H1 (cell line): ENCODE results near the gene COG3.

Experiments used
- ATF2 ChIP-seq: IDR thresholded peaks from 2 replicates; pipeline ENCODE4 v1.6.1; 2012; ENCODE audit warnings: low read length, inconsistent platforms
- BACH1 ChIP-seq: IDR thresholded peaks from 2 replicates; pipeline ENCODE4 v1.6.1; 2012; ENCODE audit warnings: low read length, improper control_type of control experiment
- CEBPB ChIP-seq: IDR thresholded peaks from 2 replicates; pipeline ENCODE4 v1.6.1; 2012; ENCODE audit warnings: low read depth, low read length
- CHD2 ChIP-seq: IDR thresholded peaks from 2 replicates; pipeline ENCODE4 v1.6.1; 2012; ENCODE audit warnings: low read length, improper control_type of control experiment
- CREB1 ChIP-seq: IDR thresholded peaks from 2 replicates; pipeline ENCODE4 v1.6.1; 2012; ENCODE audit warnings: inconsistent platforms
- CTCF ChIP-seq, 3 experiments: IDR thresholded peaks; 1 replicate in 2 of 3; 2 replicates in 1 of 3; pipeline versions ENCODE4 v1.5.1 to v1.6.1; 2011; ENCODE audit warnings: low read length in 3 of 3, mild to moderate bottlenecking in 3 of 3, inconsistent platforms in 2 of 3, low read depth in 1 of 3, moderate library complexity in 1 of 3; ENCODE audit not compliant: insufficient read depth in 1 of 3; ENCODE audit errors: control extremely low read depth in 1 of 3
- GABPA ChIP-seq: IDR thresholded peaks from 2 replicates; pipeline ENCODE4 v1.6.1; 2011; ENCODE audit warnings: mild to moderate bottlenecking, low read length, moderate library complexity, borderline replicate concordance; ENCODE audit not compliant: insufficient read depth
- POLR2A ChIP-seq, 2 experiments: IDR thresholded peaks; 1 replicate in 1 of 2; 2 replicates in 1 of 2; pipeline ENCODE4 v1.6.1; 2011; ENCODE audit warnings: low read depth in 2 of 2, low read length in 2 of 2, mild to moderate bottlenecking in 2 of 2; ENCODE audit errors: control extremely low read depth in 1 of 2
- RAD21 ChIP-seq, 2 experiments: IDR thresholded peaks in 1 of 2; conservative IDR thresholded peaks in 1 of 2; 2 replicates each; pipeline ENCODE4 v1.6.1; 2011; ENCODE audit warnings: low read depth in 2 of 2, low read length in 2 of 2, improper control_type of control experiment in 1 of 2, inconsistent platforms in 1 of 2, mild to moderate bottlenecking in 1 of 2, moderate library complexity in 1 of 2
- RBBP5 ChIP-seq: IDR thresholded peaks from 2 replicates; pipeline ENCODE4 v1.7.1; 2012; ENCODE audit warnings: low read depth, mild to moderate bottlenecking, inconsistent platforms, low read length, moderate library complexity, borderline replicate concordance
- RNF2 ChIP-seq: fragments of 200-900, 300-1000 bp; sonication (generic); IDR thresholded peaks from 2 replicates; pipeline ENCODE4 v1.7.1; 2016; ENCODE audit warnings: borderline replicate concordance, low read depth, mild to moderate bottlenecking, antibody characterized with exemption, low read length; ENCODE audit not compliant: poor library complexity, severe bottlenecking; ENCODE audit errors: missing control alignments
- TAF1 ChIP-seq: IDR thresholded peaks from 2 replicates; pipeline ENCODE4 v1.6.1; 2011; ENCODE audit warnings: mild to moderate bottlenecking, low read depth, low read length
- TCF12 ChIP-seq: IDR thresholded peaks from 2 replicates; pipeline ENCODE4 v1.6.1; 2011; ENCODE audit warnings: low read depth, mild to moderate bottlenecking, low read length
- USF2 ChIP-seq: IDR thresholded peaks from 2 replicates; pipeline ENCODE4 v1.6.1; 2011; ENCODE audit warnings: low read length, improper control_type of control experiment

- no peak for TF ChIP-seq CEBPB
- TF ChIP-seq CHD2 = no peak
- TF ChIP-seq BACH1 = no peak
- TF ChIP-seq RAD21 (IDR thresholded peaks at IDR 0.05 in 1 of 2, conservative IDR thresholded peaks at IDR 0.05 in 1 of 2; ENCODE audit: low read depth in 2 of 2, low read length in 2 of 2) = no peak
- TF ChIP-seq USF2 = no peak
- no peak for TF ChIP-seq GABPA
- TF ChIP-seq CTCF (IDR thresholded peaks at IDR 0.05; ENCODE audit: control extremely low read depth in 1 of 3, insufficient read depth in 1 of 3, low read depth in 1 of 3, low read length in 3 of 3) = no peak
- TF ChIP-seq RBBP5 = no peak
- TF ChIP-seq TCF12 = no peak
- no peak for TF ChIP-seq ATF2
- no peak for TF ChIP-seq CREB1
- TF ChIP-seq TAF1 = no peak
- TF ChIP-seq RNF2 = no peak
- no peak for TF ChIP-seq POLR2A (IDR thresholded peaks at IDR 0.05; ENCODE audit: control extremely low read depth in 1 of 2, low read depth in 2 of 2, low read length in 2 of 2)
These were observed 30.0 kb upstream of the COG3 start for GRCh38 chr13:45434556-45435371.
